C4-2B (cell line): ENCODE data around the gene CRACDL.

Source experiments
- H3K27ac ChIP-seq: fragments of 450-650 bp; 2 replicates; pipeline ENCODE4 v1.5.1; 2017
- CTCF ChIP-seq: fragments of 450-650 bp; conservative IDR thresholded peaks from 2 replicates; pipeline ENCODE4 v1.5.1; 2017; ENCODE audit warnings: mild to moderate bottlenecking
- ZFX ChIP-seq: fragments of 450-650 bp; IDR thresholded peaks from 2 replicates; pipeline ENCODE4 v1.6.1; 2017

CRACDL gene

GRCh38 chr2:98744595-98744994, 191.4 kb downstream of the CRACDL start:
- TF ChIP-seq ZFX (no peak), CTCF (no peak)
- no peak overlapping the region for H3K27ac ChIP-seq
